ELF-1 (cell line): ENCODE results near the gene TMCO6.
"Not testable (repeated sequence)": the region's sequence is repeated elsewhere in the genome, so short reads cannot be mapped to it uniquely, and the experiment has no call there.

Experiments used
- DNase-seq: peaks from one replicate; pipeline ENCODE4 v3.0.0-alpha.2; 2016; ENCODE audit warnings: low read depth, low spot score

Gene TMCO6

GRCh38 chr5:140639148-140639981 lies at the start of gene TMCO6:
Gene TMCO6, plus strand, starts transcription at chr5:140639451. Its CDS starts 77 bp downstream, at chr5:140639528.
- DNase-seq, result peak; percentile 94

- no peak for DNase-seq
Measured at GRCh38 chr5:140590861-140591260, 48.4 kb upstream of the TMCO6 start.

GRCh38 chr5:140591747-140592372 lies 47.4 kb upstream of the TMCO6 start:
- DNase-seq, result no peak

GRCh38 chr5:140593070-140593469 lies 46.2 kb upstream of the TMCO6 start:
- DNase-seq, result peak; percentile 65

GRCh38 chr5:140594169-140594568 lies 45.1 kb upstream of the TMCO6 start:
- DNase-seq, result no peak

GRCh38 chr5:140595538-140596300 lies 43.5 kb upstream of the TMCO6 start:
- DNase-seq, result no peak

- DNase-seq, result no peak
Measured at GRCh38 chr5:140596321-140596741, 42.9 kb upstream of the TMCO6 start.

GRCh38 chr5:140598836-140599235 lies 40.4 kb upstream of the TMCO6 start:
- DNase-seq, result peak; percentile 51

- no peak for DNase-seq
Measured at GRCh38 chr5:140600096-140600495, 39.2 kb upstream of the TMCO6 start.

- DNase-seq, result no peak
Measured at GRCh38 chr5:140602147-140602546, 37.1 kb upstream of the TMCO6 start.

- not testable (repeated sequence) for DNase-seq
Measured at GRCh38 chr5:140603446-140603698, 35.9 kb upstream of the TMCO6 start.

- DNase-seq, result no peak
Measured at GRCh38 chr5:140603734-140604133, 35.5 kb upstream of the TMCO6 start.

GRCh38 chr5:140605879-140606278 lies 33.4 kb upstream of the TMCO6 start:
- DNase-seq, result no peak

- no peak for DNase-seq
Measured at GRCh38 chr5:140607031-140607430, 32.2 kb upstream of the TMCO6 start.

GRCh38 chr5:140608722-140609121 lies 30.5 kb upstream of the TMCO6 start:
- DNase-seq, result no peak

GRCh38 chr5:140609126-140609525 lies 30.1 kb upstream of the TMCO6 start:
- DNase-seq, result no peak

GRCh38 chr5:140611020-140611521 lies 28.2 kb upstream of the TMCO6 start:
- DNase-seq, result peak; percentile 42

GRCh38 chr5:140622301-140622700 lies 16.9 kb upstream of the TMCO6 start:
- DNase-seq, result no peak

- not testable (repeated sequence) for DNase-seq
Measured at GRCh38 chr5:140623061-140623460, 16.2 kb upstream of the TMCO6 start.

GRCh38 chr5:140624886-140625285 lies 14.4 kb upstream of the TMCO6 start:
- DNase-seq, result not testable (repeated sequence)

- DNase-seq, result no peak
Measured at GRCh38 chr5:140627972-140628371, 11.3 kb upstream of the TMCO6 start.

GRCh38 chr5:140628711-140629110 lies 10.5 kb upstream of the TMCO6 start:
- no peak for DNase-seq
